HepG2 (cell line): ENCODE results near the gene P2RX5. TPM values are rescaled to one million over a fixed set of nuclear protein-coding genes. Genes with fewer than 3 reads are reported as not detected.

Experiments
- ATAC-seq: fragments of 200-7000 bp; cut with Tn5 transposase; 3 replicates; pipeline ENCODE4 v1.9.1; 2020; ENCODE audit warnings: mild to moderate bottlenecking, moderate library complexity
- BruUV-seq: library from RNA; stranded (reverse); fragments of 400-500 nt; replicated peaks from 2 replicates; lab custom pipeline; 2021; lab: Mats Ljungman, UMichigan
- CTCF ChIA-PET: fragments of 300-600 bp; formaldehyde crosslinking; extraction: SDS; loops from one replicate; lab custom pipeline; 2021; ENCODE audit warnings: low total read pairs, inconsistent platforms, low intra/inter-chr PET ratio; lab: Yijun Ruan, JAX
- POLR2A ChIA-PET: fragments of 350-600 bp; sonication (Branson Sonifier 250); formaldehyde crosslinking; loops from one replicate; lab custom pipeline; 2020; ENCODE audit warnings: antibody characterized with exemption, inconsistent platforms; lab: Yijun Ruan, JAX
- DNase-seq: peaks from one replicate; pipeline ENCODE4 v3.0.0-alpha.2; 2015; ENCODE audit warnings: low spot score
- FAIRE-seq: peaks from 3 replicates; lab custom pipeline; 2011; peaks lifted over from hg19 to GRCh38; lab: Jason Lieb, UNC
- H2AFZ ChIP-seq: one replicate; pipeline ENCODE4 v1.6.1; 2011; ENCODE audit warnings: low read length, inconsistent platforms
- H3K27ac ChIP-seq: fragments of 300-600 bp; 3 replicates; pipeline ENCODE4 v1.8.0; 2011; ENCODE audit warnings: mixed run types, mild to moderate bottlenecking, mixed read lengths, low read length, inconsistent platforms; ENCODE audit not compliant: insufficient read depth; ENCODE audit errors: extremely low read length
- H3K27me3 ChIP-seq, 2 experiments: fragments of 200-600 bp in 1 of 2; 2 replicates in 1 of 2; 3 replicates in 1 of 2; pipeline versions ENCODE4 v1.6.0 to v1.8.0; 2011; ENCODE audit warnings: low read length in 2 of 2, mild to moderate bottlenecking in 2 of 2, moderate library complexity in 2 of 2, inconsistent platforms in 1 of 2; ENCODE audit not compliant: insufficient read depth in 2 of 2, control insufficient read depth in 1 of 2
- H3K36me3 ChIP-seq, 2 experiments: fragments of 200-600 bp in 1 of 2; replicated peaks in 1 of 2; 2 replicates in 1 of 2; 3 replicates in 1 of 2; pipeline versions ENCODE4 v1.5.1 to v1.8.0; 2011; ENCODE audit warnings: low read length in 2 of 2, inconsistent platforms in 1 of 2; ENCODE audit not compliant: insufficient read depth in 2 of 2, control insufficient read depth in 1 of 2
- H3K4me1 ChIP-seq: 2 replicates; pipeline ENCODE4 v1.5.1; 2012; ENCODE audit warnings: low read length, inconsistent platforms; ENCODE audit not compliant: insufficient read depth
- H3K4me2 ChIP-seq: 2 replicates; pipeline ENCODE4 v1.6.0; 2011; ENCODE audit warnings: low read depth, low read length, inconsistent platforms
- H3K4me3 ChIP-seq, 3 experiments: fragments of 200-600 bp in 1 of 3; sonication (generic), shearing (Covaris generic) in 1 of 3; replicated peaks in 1 of 3; 2 replicates each; pipeline ENCODE4 v1.5.1; 2011 to 2016; ENCODE audit warnings: low read length in 3 of 3, inconsistent platforms in 2 of 3, low read depth in 2 of 3, mild to moderate bottlenecking in 2 of 3, control low read depth in 1 of 3, mixed read lengths in 1 of 3; ENCODE audit not compliant: insufficient read depth in 1 of 3
- H3K79me2 ChIP-seq: one replicate; pipeline ENCODE4 v1.6.1; 2011; ENCODE audit warnings: low read length, inconsistent platforms; ENCODE audit not compliant: insufficient read depth
- H3K9ac ChIP-seq: 2 replicates; pipeline ENCODE4 v1.6.0; 2011; ENCODE audit warnings: mild to moderate bottlenecking, low read depth, low read length, inconsistent platforms; ENCODE audit not compliant: insufficient read depth
- H3K9me3 ChIP-seq: 2 replicates; pipeline ENCODE4 v1.5.1; 2012; ENCODE audit warnings: mild to moderate bottlenecking, low read length
- H4K20me1 ChIP-seq: 2 replicates; pipeline ENCODE4 v1.6.0; 2011; ENCODE audit warnings: inconsistent platforms, mild to moderate bottlenecking, low read length, moderate library complexity; ENCODE audit not compliant: insufficient read depth
- BORCS8-MEF2B ChIP-seq: sonication (generic); formaldehyde crosslinking; IDR thresholded peaks from 2 replicates; pipeline ENCODE4 v1.8.0; 2022; ENCODE audit warnings: mild to moderate bottlenecking, missing genetic modification reagents
- CREB1 ChIP-seq, 2 experiments: fragments of 450-650 bp in 1 of 2; IDR thresholded peaks; 2 replicates each; pipeline ENCODE4 v1.6.1; 2016 to 2017; ENCODE audit warnings: control low read depth in 1 of 2, mild to moderate bottlenecking in 1 of 2, missing compliant biosample characterization in 1 of 2, missing genetic modification characterization in 1 of 2
- HOXA7 ChIP-seq: sonication (generic); formaldehyde crosslinking; IDR thresholded peaks from 2 replicates; pipeline ENCODE4 v1.8.1; 2022; ENCODE audit warnings: mild to moderate bottlenecking, missing genetic modification reagents, moderate library complexity
- KDM3A ChIP-seq: IDR thresholded peaks from 2 replicates; pipeline ENCODE4 v1.6.1; 2018; ENCODE audit warnings: low read depth, missing compliant biosample characterization
- PHF20 ChIP-seq: sonication (generic); formaldehyde crosslinking; IDR thresholded peaks from 2 replicates; pipeline ENCODE4 v1.5.0; 2020; ENCODE audit warnings: mild to moderate bottlenecking, missing genetic modification reagents
- POLR2G ChIP-seq: fragments of 200-400 bp; formaldehyde crosslinking; IDR thresholded peaks from 2 replicates; pipeline ENCODE4 v1.6.1; 2018; ENCODE audit warnings: mild to moderate bottlenecking, low read depth, low read length, moderate library complexity
- TARDBP ChIP-seq: sonication (generic); formaldehyde crosslinking; IDR thresholded peaks from 2 replicates; pipeline ENCODE4 v1.8.0; 2022; ENCODE audit warnings: mild to moderate bottlenecking, missing genetic modification reagents
- YY1 ChIP-seq: IDR thresholded peaks from 2 replicates; pipeline ENCODE4 v1.6.1; 2011; ENCODE audit warnings: low read length, low read depth, moderate library complexity, mild to moderate bottlenecking; ENCODE audit not compliant: insufficient read depth, insufficient replicate concordance
- ZNF326 ChIP-seq: sonication (generic); formaldehyde crosslinking; IDR thresholded peaks from 2 replicates; pipeline ENCODE4 v1.4.0; 2020; ENCODE audit warnings: missing genetic modification reagents, borderline replicate concordance
- ZNF329 ChIP-seq: sonication (generic); formaldehyde crosslinking; IDR thresholded peaks from 2 replicates; pipeline ENCODE4 v1.9.0; 2021; ENCODE audit warnings: low read depth, mild to moderate bottlenecking, missing genetic modification reagents
- ZNF343 ChIP-seq: sonication (generic); formaldehyde crosslinking; IDR thresholded peaks from 2 replicates; pipeline ENCODE4 v1.4.0; 2020; ENCODE audit warnings: mild to moderate bottlenecking, missing genetic modification reagents
- WGBS: methylation state at CpG from one replicate; pipeline ENCODE4 v1.1.6; 2017; ENCODE audit warnings: low lambda C conversion rate; 5-methylcytosine and 5-hydroxymethylcytosine counted together
- in situ Hi-C: cut with HindIII; loops from 2 replicates; pipeline ENCODE4 v1.10.0; 2017; ENCODE audit warnings: low pct_unique_long_range_greater_than_20kb; ENCODE audit not compliant: extremely low pct_ligation_motif_present
- intact Hi-C: fragments of 100-400 bp; cut with micrococcal nuclease; formaldehyde crosslinking; loops from one replicate; pipeline ENCODE4 v1.10.0; 2022; ENCODE audit not compliant: unreplicated experiment
- polyA plus RNA-seq, 8 experiments: library from polyadenylated mRNA; depleted of rRNA in 3 of 8; stranded (reverse) in 7 of 8; unstranded in 1 of 8; fragments of >200 nt; fragmentation: Illumina TruSeq in 4 of 8; extraction: Trizol in 4 of 8; gene quantifications; 2 replicates each; pipeline versions ENCODE4 v1.2.1 to v1.2.3, GENCODE V29; 2011 to 2016; ENCODE audit warnings: low read depth in 4 of 8, missing spikeins in 1 of 8, mixed read lengths in 1 of 8; ENCODE audit not compliant: insufficient read depth in 1 of 8
- total RNA-seq, 5 experiments: library from RNA; depleted of rRNA; stranded (reverse); fragments of >200 nt; fragmentation: Illumina TruSeq; extraction: Trizol; gene quantifications; 2 replicates each; pipeline ENCODE4 v1.2.3, GENCODE V29; 2016; ENCODE audit warnings: low read depth in 1 of 5
- TF ChIP-seq, protein P1 (sequence below): IDR thresholded peaks from 2 replicates; pipeline ENCODE4 v1.6.1; 2016
- TF ChIP-seq, protein P2 (sequence below): sonication (generic); formaldehyde crosslinking; IDR thresholded peaks from 2 replicates; pipeline ENCODE4 v1.5.1; 2020; ENCODE audit warnings: missing genetic modification reagents, mild to moderate bottlenecking, borderline replicate concordance
- TF ChIP-seq, protein P3 (sequence below): sonication (generic); formaldehyde crosslinking; IDR thresholded peaks from 2 replicates; pipeline ENCODE4 v1.4.0; 2020; ENCODE audit warnings: missing genetic modification reagents

P2RX5 gene
- total and polyA plus RNA-seq, 2 of the 13 experiments (the other 11 are each of a cell fraction or from before 2014, with no cell fraction given) = 0.95 to 1.7 TPM

DNA sequence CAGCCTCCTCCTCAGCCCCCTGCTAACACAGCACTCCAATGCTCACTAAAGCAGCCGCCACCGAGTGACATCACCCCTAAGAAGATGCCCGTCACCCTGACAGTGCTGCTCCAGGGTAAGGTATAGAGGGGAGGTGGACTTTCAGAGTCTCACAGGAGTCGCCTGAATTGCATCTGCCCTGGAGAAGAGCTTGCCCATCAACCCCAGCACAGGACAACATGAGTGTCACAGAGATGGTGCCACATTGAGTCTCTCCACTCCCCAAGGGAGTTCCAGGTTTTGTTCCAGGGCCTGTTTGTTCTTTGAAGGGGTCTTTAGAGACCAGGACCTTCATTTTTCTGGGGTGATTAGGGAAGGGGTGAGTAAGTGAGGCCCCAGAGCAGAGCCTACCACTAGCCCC lies 2.2 kb upstream of the P2RX5 start:
- in situ Hi-C loops (no loop called here), intact Hi-C loops (no loop called here)
- DNase-seq (no peak), ATAC-seq (no peak), FAIRE-seq (no peak)
- H3K27ac ChIP-seq = no peak overlapping the region
- H3K4me1 ChIP-seq = peaks cover 17% of the 10 kb centered on the region
- POLR2A ChIA-PET = no interaction called here
- H2AFZ ChIP-seq = no peak overlapping the region
- H3K27me3 ChIP-seq = peaks cover 0 to 35% of the 10 kb centered on the region in 2 experiments; a peak in 2 of 5 replicates
- no TSS peak for BruUV-seq
- no peaks in the 10 kb centered on the region for H3K36me3 ChIP-seq
- TF ChIP-seq CREB1 (IDR thresholded peaks at IDR 0.05) = 0 out of 2 replicates have a peak, but pooled peaks have one; percentile 4
- TF ChIP-seq CREB1 (CRISPR knock-in tag; IDR thresholded peaks at IDR 0.05) = no peak
- no peak for TF ChIP-seq YY1
- no peak for TF ChIP-seq POLR2G
- peak; percentile 100 for TF ChIP-seq ZNF343
- H3K79me2 ChIP-seq = no peaks in the 10 kb centered on the region
- CTCF ChIA-PET = no interaction called here
- H4K20me1 ChIP-seq = no peaks in the 10 kb centered on the region
- H3K4me3 ChIP-seq = no peak overlapping the region
- peaks cover 12% of the 10 kb centered on the region for H3K9me3 ChIP-seq
- no peak overlapping the region for H3K9ac ChIP-seq
- 41% methylated on average over 4 of the region's 4 CpGs for WGBS
- H3K4me2 ChIP-seq = no peak overlapping the region

DNA sequence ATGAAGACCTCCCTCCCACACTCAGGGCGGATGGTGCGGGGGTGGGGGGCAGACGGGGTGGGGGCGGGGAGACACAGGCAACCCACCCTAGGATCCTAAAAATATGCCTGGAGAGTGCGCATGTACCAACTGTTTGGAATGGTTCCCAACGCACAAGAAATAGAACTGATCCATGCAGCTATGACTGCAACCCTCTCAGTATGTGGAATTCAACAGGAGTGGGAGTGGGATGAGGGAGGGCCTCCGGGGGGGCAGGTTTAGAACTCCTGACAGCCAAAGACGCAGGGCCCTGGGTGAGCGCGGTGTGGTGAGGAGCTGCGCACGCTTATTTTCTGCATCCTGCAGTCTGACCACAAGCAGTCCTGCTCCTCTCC lies 1.1 kb upstream of the P2RX5 start:
- 59% methylated on average over 12 of the region's 12 CpGs for WGBS
- H2AFZ ChIP-seq = no peak overlapping the region
- ChIA-PET CTCF (no interaction called here), POLR2A (no interaction called here)
- peaks cover 17% of the 10 kb centered on the region for H3K4me1 ChIP-seq
- H3K9me3 ChIP-seq = peaks cover 12% of the 10 kb centered on the region
- H4K20me1 ChIP-seq = no peaks in the 10 kb centered on the region
- no peaks in the 10 kb centered on the region for H3K79me2 ChIP-seq
- H3K9ac ChIP-seq = no peak overlapping the region
- ATAC-seq (no peak), FAIRE-seq (no peak), DNase-seq (no peak)
- in situ Hi-C loops = no loop called here
- no TSS peak for BruUV-seq
- H3K36me3 ChIP-seq = no peaks in the 10 kb centered on the region
- H3K27me3 ChIP-seq = peaks cover 0 to 35% of the 10 kb centered on the region in 2 experiments; a peak in 2 of 5 replicates
- H3K4me2 ChIP-seq = no peak overlapping the region
- no peak overlapping the region for H3K27ac ChIP-seq
- no peak overlapping the region for H3K4me3 ChIP-seq
- intact Hi-C loops = no loop called here
- TF ChIP-seq HOXA7 (no peak), TARDBP (CRISPR knock-in tag) (no peak), PHF20 (CRISPR knock-in tag) (no peak), ZNF326 (CRISPR knock-in tag) (no peak), KDM3A (no peak), BORCS8-MEF2B (CRISPR knock-in tag) (no peak), ZNF329 (CRISPR knock-in tag) (no peak)
- TF ChIP-seq, protein P1, sequence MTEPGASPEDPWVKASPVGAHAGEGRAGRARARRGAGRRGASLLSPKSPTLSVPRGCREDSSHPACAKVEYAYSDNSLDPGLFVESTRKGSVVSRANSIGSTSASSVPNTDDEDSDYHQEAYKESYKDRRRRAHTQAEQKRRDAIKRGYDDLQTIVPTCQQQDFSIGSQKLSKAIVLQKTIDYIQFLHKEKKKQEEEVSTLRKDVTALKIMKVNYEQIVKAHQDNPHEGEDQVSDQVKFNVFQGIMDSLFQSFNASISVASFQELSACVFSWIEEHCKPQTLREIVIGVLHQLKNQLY = no peak
- TF ChIP-seq, protein P2, sequence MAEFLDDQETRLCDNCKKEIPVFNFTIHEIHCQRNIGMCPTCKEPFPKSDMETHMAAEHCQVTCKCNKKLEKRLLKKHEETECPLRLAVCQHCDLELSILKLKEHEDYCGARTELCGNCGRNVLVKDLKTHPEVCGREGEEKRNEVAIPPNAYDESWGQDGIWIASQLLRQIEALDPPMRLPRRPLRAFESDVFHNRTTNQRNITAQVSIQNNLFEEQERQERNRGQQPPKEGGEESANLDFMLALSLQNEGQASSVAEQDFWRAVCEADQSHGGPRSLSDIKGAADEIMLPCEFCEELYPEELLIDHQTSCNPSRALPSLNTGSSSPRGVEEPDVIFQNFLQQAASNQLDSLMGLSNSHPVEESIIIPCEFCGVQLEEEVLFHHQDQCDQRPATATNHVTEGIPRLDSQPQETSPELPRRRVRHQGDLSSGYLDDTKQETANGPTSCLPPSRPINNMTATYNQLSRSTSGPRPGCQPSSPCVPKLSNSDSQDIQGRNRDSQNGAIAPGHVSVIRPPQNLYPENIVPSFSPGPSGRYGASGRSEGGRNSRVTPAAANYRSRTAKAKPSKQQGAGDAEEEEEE = no peak
- TF ChIP-seq, protein P3, sequence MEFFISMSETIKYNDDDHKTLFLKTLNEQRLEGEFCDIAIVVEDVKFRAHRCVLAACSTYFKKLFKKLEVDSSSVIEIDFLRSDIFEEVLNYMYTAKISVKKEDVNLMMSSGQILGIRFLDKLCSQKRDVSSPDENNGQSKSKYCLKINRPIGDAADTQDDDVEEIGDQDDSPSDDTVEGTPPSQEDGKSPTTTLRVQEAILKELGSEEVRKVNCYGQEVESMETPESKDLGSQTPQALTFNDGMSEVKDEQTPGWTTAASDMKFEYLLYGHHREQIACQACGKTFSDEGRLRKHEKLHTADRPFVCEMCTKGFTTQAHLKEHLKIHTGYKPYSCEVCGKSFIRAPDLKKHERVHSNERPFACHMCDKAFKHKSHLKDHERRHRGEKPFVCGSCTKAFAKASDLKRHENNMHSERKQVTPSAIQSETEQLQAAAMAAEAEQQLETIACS = no peak
